Raji (cell line): Measurements from ENCODE around the gene SLC34A3.
A peak's percentile ranks its signal among the peaks of the same experiment; 100 is the strongest.

Source experiments
- POLR2A ChIP-seq: IDR thresholded peaks from 2 replicates; pipeline ENCODE4 v1.6.1; 2011; ENCODE audit warnings: low read depth, low read length, control low read depth; ENCODE audit not compliant: insufficient read depth

The SLC34A3 gene

DNA sequence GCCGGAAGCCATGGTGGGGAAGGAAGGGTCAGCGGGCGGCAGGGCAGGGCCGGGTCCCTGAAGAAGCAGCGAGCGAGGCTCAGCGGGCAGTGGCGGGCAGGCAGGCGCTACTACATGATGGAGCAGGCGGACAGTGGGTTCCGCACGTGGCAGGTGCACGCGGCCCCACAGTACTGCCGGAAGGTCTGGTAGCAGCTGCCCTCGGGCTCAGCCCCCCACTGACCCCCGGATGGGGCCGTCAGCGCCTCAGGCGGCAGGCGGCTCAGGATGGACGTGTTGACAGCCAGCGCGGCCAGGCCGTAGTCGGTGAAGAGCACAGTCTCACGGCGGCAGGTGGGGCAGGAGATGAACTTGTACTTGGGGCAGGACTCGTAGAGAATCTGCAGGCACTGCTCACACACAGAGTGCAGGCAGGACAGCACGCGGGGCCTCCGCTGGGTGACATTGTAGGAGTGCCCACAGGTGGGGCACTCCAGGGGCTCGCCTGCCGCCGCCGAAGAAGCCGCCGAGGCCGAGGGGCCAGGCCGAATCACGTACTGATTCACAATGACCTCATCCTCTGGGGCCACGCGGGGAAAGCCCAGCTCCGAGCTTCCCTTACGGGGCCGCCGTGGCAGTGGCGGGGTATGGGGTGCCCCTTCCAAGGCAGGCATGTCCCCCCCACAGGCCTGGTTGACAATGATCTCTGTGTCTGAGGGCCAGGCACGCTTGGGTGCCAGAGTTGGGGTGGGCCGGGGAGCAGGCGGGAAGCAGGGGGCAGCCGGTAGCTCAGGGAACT is 10.2 kb upstream of the SLC34A3 start:
- no peak for TF ChIP-seq POLR2A

- TF ChIP-seq POLR2A = no peak
These were observed 9.6 kb upstream of the SLC34A3 start for GRCh38 chr9:137221095-137221505.

- TF ChIP-seq POLR2A = no peak
These were observed 9.1 kb upstream of the SLC34A3 start for GRCh38 chr9:137221506-137222111.

GRCh38 chr9:137222190-137223077 is 8.3 kb upstream of the SLC34A3 start, which contains the start of gene RNF208:
RNF208 (minus strand) TSS chr9:137222240; CDS start chr9:137221212, 1,028 bp downstream.
- no peak for TF ChIP-seq POLR2A

DNA sequence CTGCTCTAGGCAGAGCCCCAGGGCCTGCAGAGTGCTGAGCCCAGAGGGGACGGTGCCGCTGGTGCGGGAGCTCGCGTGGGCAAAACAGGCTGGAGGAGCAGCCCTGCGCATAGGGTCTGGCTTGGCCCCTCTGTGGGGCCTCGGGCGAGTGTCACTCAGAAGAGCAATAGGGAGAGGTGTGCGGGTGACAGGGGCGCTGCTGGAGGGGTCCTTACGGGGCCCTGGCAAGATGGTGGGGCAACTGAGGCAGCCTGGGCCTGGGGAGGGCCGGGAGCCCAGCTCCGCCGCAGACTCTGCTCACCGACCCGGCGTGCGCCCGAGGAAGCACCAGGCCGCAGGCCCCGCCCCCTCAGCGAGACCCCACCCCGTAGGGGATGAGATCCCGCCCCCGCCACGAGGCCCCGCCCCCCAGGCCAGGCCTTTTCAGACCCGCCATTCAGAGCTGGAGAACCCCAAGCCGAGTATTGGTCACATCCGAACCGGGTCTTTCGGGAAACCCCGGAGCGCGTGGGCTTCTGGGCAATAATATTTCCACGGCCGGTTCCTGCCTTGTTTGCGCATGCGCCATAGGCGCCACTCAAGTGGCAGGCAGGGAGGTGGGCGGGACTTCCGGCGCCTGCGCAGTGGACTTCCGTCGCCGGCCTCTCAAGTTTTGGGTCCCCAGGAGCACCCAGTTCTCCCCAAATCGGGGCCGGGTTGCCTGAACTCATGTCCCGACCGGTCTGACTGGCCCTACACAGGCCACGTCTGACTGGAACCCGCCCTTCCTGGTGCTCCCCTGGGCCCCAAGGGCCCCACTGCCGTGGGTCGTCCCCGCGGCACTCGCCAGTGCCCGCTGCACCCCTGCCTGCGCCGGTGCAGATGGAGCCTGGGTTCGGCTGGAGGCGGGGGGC is 7.4 kb upstream of the SLC34A3 start:
- peak; percentile 81 for TF ChIP-seq POLR2A

DNA sequence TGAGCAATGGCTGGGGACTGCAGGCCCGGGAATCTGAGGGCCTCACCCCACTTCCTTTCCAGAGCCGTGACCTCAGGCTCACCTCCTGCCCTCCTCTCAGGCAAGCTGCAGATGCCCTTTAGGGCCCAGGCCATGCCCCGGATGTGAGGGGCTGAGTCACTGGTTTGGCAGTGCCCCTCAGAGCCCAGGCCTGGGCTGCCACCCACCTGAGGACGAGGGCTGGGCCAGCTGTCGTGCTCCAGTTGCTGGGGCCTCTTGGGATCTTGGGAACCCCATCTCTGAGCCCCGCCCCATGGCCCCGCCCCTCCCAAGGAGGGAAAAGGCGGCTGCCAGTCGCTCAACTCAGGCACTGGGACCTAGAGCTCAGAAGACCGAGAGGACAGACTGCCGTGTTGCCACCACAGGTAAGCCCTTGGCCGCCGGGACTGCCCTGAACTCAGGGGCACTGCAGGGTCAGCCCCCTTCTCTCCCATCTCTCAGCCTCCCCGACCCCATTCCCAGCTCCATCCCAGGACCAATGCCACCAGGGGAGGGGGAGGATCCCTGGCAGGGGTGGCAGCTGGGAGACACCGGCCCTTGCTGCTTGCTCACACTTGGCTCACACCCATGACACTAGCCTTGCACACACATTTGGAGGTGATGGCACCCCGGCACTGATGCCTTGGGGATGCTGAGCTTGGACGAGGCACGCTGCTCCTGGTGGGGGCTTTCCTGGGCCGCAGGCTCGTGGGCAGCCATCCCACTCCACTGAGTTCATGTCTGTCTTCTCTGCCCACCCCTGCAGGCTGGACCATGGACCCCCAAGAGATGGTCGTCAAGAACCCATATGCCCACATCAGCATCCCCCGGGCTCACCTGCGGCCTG is 5.6 kb upstream of the SLC34A3 start, which contains the start of gene CYSRT1:
CYSRT1 (plus strand) TSS at position 345 of the 865 bp plus-strand sequence; CDS start at position 793, 448 bp downstream.
- TF ChIP-seq POLR2A = no peak

DNA sequence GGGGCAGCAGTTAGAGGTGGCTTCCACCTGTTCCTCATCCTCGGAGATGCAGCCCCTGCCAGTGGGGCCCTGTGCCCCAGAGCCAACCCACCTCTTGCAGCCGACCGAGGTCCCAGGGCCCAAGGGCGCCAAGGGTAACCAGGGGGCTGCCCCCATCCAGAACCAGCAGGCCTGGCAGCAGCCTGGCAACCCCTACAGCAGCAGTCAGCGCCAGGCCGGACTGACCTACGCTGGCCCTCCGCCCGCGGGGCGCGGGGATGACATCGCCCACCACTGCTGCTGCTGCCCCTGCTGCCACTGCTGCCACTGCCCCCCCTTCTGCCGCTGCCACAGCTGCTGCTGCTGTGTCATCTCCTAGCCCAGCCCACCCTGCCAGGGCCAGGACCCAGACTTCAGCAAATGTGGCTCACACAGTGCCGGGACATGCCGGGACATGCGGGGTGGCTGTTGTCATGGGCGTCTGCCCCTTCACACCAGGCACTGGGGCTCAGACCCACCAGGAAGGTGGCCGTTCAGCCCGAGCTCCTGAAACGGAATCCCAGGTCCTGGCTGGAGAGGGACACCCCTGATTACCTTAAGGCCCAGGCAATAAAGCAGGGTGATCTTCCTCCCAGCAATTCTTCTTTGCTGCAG is 4.9 kb upstream of the SLC34A3 start:
- no peak for TF ChIP-seq POLR2A

DNA sequence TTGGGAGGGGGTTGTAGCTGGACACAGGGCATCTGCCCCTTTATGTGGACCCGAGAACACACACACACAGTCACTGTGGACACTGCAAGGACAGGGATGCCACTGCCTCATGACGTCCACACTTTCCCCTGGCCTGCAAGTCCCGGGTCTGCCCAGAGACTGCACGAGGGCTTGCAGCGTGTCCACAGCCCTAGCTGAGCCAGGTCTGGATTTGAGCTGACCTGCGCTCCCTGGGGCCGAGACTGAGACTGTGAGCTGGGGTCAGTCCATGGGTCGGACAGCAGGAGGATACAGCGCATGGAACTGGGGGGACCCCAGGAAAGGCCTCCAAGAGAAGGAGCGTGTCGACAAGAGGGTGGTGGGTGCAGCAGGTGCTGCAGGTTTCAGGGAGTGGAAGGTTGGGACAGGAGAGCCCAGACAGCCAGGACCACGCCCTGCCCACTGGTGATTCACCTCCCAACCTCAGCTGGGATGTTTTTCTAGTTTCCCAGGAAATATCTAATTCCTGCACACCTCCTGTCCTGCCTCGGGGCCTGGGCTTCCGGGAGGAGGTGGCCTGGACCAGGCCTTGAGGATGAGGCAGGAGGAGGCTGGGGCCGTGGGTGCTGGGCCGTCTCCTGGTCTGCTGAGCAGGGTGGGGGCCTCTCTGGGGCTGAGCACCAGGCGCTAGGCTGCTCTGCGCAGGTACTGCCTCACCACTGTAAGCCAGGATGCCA is 4.2 kb upstream of the SLC34A3 start:
- TF ChIP-seq POLR2A = no peak

DNA sequence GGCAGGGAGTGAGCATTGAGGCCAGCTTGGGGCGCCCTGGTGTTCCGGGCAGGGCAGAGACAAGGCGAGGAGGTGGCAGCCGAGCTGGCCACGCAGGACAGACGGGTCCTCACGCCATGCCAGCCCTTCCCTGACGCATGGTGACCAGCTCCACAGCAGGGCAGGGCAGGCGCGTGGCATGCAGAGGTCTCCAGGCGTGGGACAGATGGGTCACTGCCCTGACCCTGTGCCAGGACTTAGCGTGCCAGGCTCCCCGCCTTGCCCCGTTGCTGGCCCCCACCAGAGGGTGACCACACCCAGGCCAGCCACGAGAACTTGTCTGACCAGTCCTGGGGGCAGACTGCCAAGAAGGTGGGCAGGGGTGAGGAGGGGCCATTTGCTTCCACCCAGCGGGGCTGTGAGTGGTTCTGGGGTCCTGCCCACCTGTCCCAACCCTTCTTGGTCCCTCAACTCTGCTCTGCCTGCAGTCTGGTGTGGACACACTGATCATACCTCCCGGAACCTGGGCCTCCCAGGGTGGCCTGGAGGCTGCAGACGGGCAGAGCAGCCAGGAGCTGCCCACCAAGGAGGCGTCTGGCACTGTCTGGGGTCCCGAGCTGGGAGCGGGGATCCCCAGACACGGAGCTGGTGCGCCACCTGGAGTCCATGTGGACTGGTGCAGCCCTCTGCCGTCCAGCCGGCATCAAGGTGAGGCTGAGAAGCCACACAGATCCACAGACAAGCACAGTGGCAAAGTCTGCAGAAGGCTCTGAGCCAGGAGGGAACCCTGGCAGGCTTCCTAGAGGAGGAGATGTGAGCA is 3.4 kb upstream of the SLC34A3 start, which contains the start of gene RNF224:
RNF224 (plus strand) TSS at position 449 of the 799 bp plus-strand sequence. CDS start 834 bp downstream, outside the sequence.
- peak; percentile 41 for TF ChIP-seq POLR2A

DNA sequence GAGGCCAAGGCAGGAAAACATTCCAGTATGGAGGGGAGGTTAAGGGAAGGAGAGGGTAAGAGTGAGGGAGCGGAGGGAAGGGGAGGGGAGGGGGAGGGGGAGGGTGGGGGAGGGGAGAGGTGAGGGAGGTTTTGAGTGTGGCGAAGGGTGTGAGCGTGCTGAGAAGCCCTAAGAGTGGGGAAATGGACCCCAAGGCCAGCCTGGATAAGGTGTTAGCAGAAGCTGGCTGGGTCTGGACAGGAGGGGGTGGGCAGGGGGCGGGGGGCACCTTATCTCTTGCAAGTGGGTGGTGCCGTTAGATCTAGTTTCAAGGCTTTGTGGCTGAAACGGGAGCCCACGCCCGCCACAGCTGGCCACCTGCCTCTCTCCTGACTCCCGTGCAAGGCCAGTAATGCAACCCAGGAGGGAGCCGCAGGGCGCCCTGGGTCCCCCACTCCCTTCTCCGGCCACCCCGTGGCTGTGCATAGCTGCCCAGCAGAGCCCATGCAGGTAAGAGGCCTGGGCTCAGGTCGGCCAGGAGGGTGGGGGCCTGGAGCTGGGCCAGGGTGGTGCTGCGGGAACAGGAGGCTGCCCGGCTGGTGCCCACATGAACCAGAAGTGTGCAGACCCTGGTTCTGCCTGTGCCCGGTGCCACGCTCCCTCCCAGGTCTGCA is 2.7 kb upstream of the SLC34A3 start:
- no peak for TF ChIP-seq POLR2A

- no peak for TF ChIP-seq POLR2A
These were observed 2.2 kb upstream of the SLC34A3 start for GRCh38 chr9:137228506-137228967.
